ENCODE results near the gene NGEF.

The NGEF gene

GRCh38 chr2:232937278-232937906 lies 75.7 kb downstream of the NGEF start:
- CTCF ChIA-PET, result interaction anchor here (0.6 kb wide), 1 partner anchor 1277 kb away, joined by 3 read pairs; no protein-coding TSS in a partner anchor
- Histone ChIP-seq H3K4me1 (ENCODE audit: control insufficient read depth, insufficient read depth, low read length) (no peaks in the 10 kb centered on the region), H3K27ac (ENCODE audit: extremely low read depth, low read depth, low read length) (no peak overlapping the region), H3K4me3 (ENCODE audit: low read depth, low read length) (no peak overlapping the region), H3K36me3 (ENCODE audit: control insufficient read depth in 2 of 2, insufficient read depth in 1 of 2, low read length in 2 of 2) (no peaks in the 10 kb centered on the region), H3K9me3 (ENCODE audit: control insufficient read depth, insufficient read depth, low read depth, low read length) (no peaks in the 10 kb centered on the region)
- POLR2A ChIA-PET, result no interaction called here
- TF ChIP-seq ZNF391 (tag by site-specific recombination; IDR thresholded peaks at IDR 0.05; ENCODE audit: borderline replicate concordance, low read depth), result no peak
- no peak for TF ChIP-seq ZNF747 (tag by site-specific recombination; IDR thresholded peaks at IDR 0.05)
- TF ChIP-seq ZNF366 (tag by site-specific recombination; conservative IDR thresholded peaks at IDR 0.05), result no peak
- no peak for TF ChIP-seq ZNF37A (tag by site-specific recombination; IDR thresholded peaks at IDR 0.05)
- TF ChIP-seq ZBTB17 (tag by site-specific recombination; IDR thresholded peaks at IDR 0.05), result peak; percentile 62; the same call in 1 of the 2 replicates

- ChIA-PET POLR2A (interaction anchor here (0.6 kb wide), 1 partner anchor 541 kb away, joined by 3 read pairs; no protein-coding TSS in a partner anchor), CTCF (interaction anchor here (0.7 to 1.4 kb wide), 2 partner anchors 11 to 252 kb away, joined by 3 read pairs; no protein-coding TSS in a partner anchor)
- H3K27ac ChIP-seq (ENCODE audit: extremely low read depth, low read depth, low read length), result no peak overlapping the region
- H3K4me3 ChIP-seq (ENCODE audit: low read depth, low read length), result no peak overlapping the region
- H3K36me3 ChIP-seq (ENCODE audit: control insufficient read depth in 2 of 2, insufficient read depth in 1 of 2, low read length in 2 of 2), result no peaks in the 10 kb centered on the region
- TF ChIP-seq ZNF37A (tag by site-specific recombination; IDR thresholded peaks at IDR 0.05), result no peak
- no peak for TF ChIP-seq ZNF571 (tag by site-specific recombination; IDR thresholded peaks at IDR 0.05)
- TF ChIP-seq ZNF112 (tag by site-specific recombination; IDR thresholded peaks at IDR 0.05), result no peak
- TF ChIP-seq YY1 (tag by site-specific recombination; IDR thresholded peaks at IDR 0.05), result no peak
- TF ChIP-seq GLIS2 (tag by site-specific recombination; IDR thresholded peaks at IDR 0.05), result no peak
- TF ChIP-seq ZNF426 (tag by site-specific recombination; IDR thresholded peaks at IDR 0.05), result no peak
- TF ChIP-seq GLI2 (tag by site-specific recombination; IDR thresholded peaks at IDR 0.05; ENCODE audit: borderline replicate concordance, low read depth), result no peak
- TF ChIP-seq ZBTB20 (tag by site-specific recombination; IDR thresholded peaks at IDR 0.05), result no peak
- no peak for TF ChIP-seq ZNF777 (tag by site-specific recombination; IDR thresholded peaks at IDR 0.05; ENCODE audit: borderline replicate concordance)
- no peak for TF ChIP-seq ZNF704 (tag by site-specific recombination; IDR thresholded peaks at IDR 0.05)
- no peak for TF ChIP-seq MYNN (tag by site-specific recombination; IDR thresholded peaks at IDR 0.05; ENCODE audit: borderline replicate concordance)
- no peak for TF ChIP-seq ZNF843 (tag by site-specific recombination; IDR thresholded peaks at IDR 0.05)
- TF ChIP-seq KLF17 (tag by site-specific recombination; IDR thresholded peaks at IDR 0.05), result no peak
- no peak for TF ChIP-seq ZNF791 (tag by site-specific recombination; IDR thresholded peaks at IDR 0.05)
- no peak for TF ChIP-seq ZNF202 (tag by site-specific recombination; IDR thresholded peaks at IDR 0.05; ENCODE audit: borderline replicate concordance)
- no peak for TF ChIP-seq ZNF621 (tag by site-specific recombination; IDR thresholded peaks at IDR 0.05)
- no peaks in the 10 kb centered on the region for H3K4me1 ChIP-seq (ENCODE audit: control insufficient read depth, insufficient read depth, low read length)
- H3K9me3 ChIP-seq (ENCODE audit: control insufficient read depth, insufficient read depth, low read depth, low read length), result no peaks in the 10 kb centered on the region
Measured at GRCh38 chr2:232931636-232932035, 81.4 kb downstream of the NGEF start.

GRCh38 chr2:232930059-232930400 lies 83.0 kb downstream of the NGEF start:
- ChIA-PET CTCF (interaction anchor here (1.2 kb wide), 1 partner anchor 50 kb away, joined by 5 read pairs; no protein-coding TSS in a partner anchor), POLR2A (no interaction called here)
- no peak overlapping the region for H3K27ac ChIP-seq (ENCODE audit: extremely low read depth, low read depth, low read length)
- peaks cover 0 to 3% of the 10 kb centered on the region in 2 experiments; a peak in 1 of 3 replicates for H3K36me3 ChIP-seq (ENCODE audit: control insufficient read depth in 2 of 2, insufficient read depth in 1 of 2, low read length in 2 of 2)
- no peak for TF ChIP-seq KLF10 (tag by site-specific recombination; IDR thresholded peaks at IDR 0.05)
- TF ChIP-seq ZNF350 (tag by site-specific recombination; IDR thresholded peaks at IDR 0.05), result no peak
- no peaks in the 10 kb centered on the region for H3K9me3 ChIP-seq (ENCODE audit: control insufficient read depth, insufficient read depth, low read depth, low read length)
- no peaks in the 10 kb centered on the region for H3K4me1 ChIP-seq (ENCODE audit: control insufficient read depth, insufficient read depth, low read length)
- H3K4me3 ChIP-seq (ENCODE audit: low read depth, low read length), result no peak overlapping the region

Measured in HEK293 (cell line).